ENCODE measurements around the gene LRFN3. TPM values are rescaled to one million over a fixed set of nuclear protein-coding genes. Genes with fewer than 3 reads are reported as not detected.
A peak's percentile ranks its signal among the peaks of the same experiment; 100 is the strongest.

The LRFN3 gene
- total and polyA plus RNA-seq, 4 donors, result 0.89 to 8.4 (median 2.1) TPM

GRCh38 chr19:35937345-35938281, 1.4 kb downstream of the LRFN3 start:
- TF ChIP-seq ATF3 (IDR thresholded peaks at IDR 0.05) (no peak), YY1 (IDR thresholded peaks at IDR 0.05) (no peak), HNF4A (conservative IDR thresholded peaks at IDR 0.05) (peak in 1 of 2 donors; percentile 14), MAX (IDR thresholded peaks at IDR 0.05) (no peak)
- Histone ChIP-seq H3K4me3 (ENCODE audit: low read depth in 1 of 3, low read length in 3 of 3) (peak overlapping the region in 2 of 3 donors; percentile 25 to 86), H3K36me3 (ENCODE audit: control insufficient read depth in 4 of 4, insufficient read depth in 3 of 4, low read depth in 1 of 4, low read length in 3 of 4) (peaks cover 0 to 5% (median 0%) of the 10 kb centered on the region in 4 donors), H3K9me3 (ENCODE audit: control insufficient read depth in 4 of 4, low read length in 3 of 4) (no peaks in the 10 kb centered on the region), H3K4me1 (ENCODE audit: control insufficient read depth in 4 of 4, insufficient read depth in 4 of 4, low read length in 3 of 4) (peaks cover 11 to 38% (median 27%) of the 10 kb centered on the region in 4 donors), H3K9ac (ENCODE audit: low read depth in 1 of 2, low read length in 2 of 2) (peak overlapping the region in 1 of 2 donors; percentile 74), H3K27ac (ENCODE audit: low read depth in 1 of 2, low read length in 2 of 2) (no peak overlapping the region), H3K27me3 (ENCODE audit: control insufficient read depth in 4 of 4, insufficient read depth in 4 of 4, low read length in 3 of 4) (no peaks in the 10 kb centered on the region)
- DNase-seq (ENCODE audit: low spot score), result no peak
- WGBS, result 41% methylated on average over 14 of the region's 14 CpGs

GRCh38 chr19:35938282-35939224, 2.4 kb downstream of the LRFN3 start:
- Histone ChIP-seq H3K4me1 (ENCODE audit: control insufficient read depth in 4 of 4, insufficient read depth in 4 of 4, low read length in 3 of 4) (peaks cover 11 to 39% (median 27%) of the 10 kb centered on the region in 4 donors), H3K9ac (ENCODE audit: low read depth in 1 of 2, low read length in 2 of 2) (no peak overlapping the region)

More at GRCh38 chr19:35938282-35939224, 2.4 kb downstream of the LRFN3 start:
- no peak for DNase-seq (ENCODE audit: low spot score)
- peaks cover 0 to 5% (median 0%) of the 10 kb centered on the region in 4 donors for H3K36me3 ChIP-seq (ENCODE audit: control insufficient read depth in 4 of 4, insufficient read depth in 3 of 4, low read depth in 1 of 4, low read length in 3 of 4)
- H3K4me3 ChIP-seq (ENCODE audit: low read depth in 1 of 3, low read length in 3 of 3), result no peak overlapping the region
- 86% methylated on average over 13 of the region's 13 CpGs for WGBS
- no peak overlapping the region for H3K27ac ChIP-seq (ENCODE audit: low read depth in 1 of 2, low read length in 2 of 2)
- no peaks in the 10 kb centered on the region for H3K27me3 ChIP-seq (ENCODE audit: control insufficient read depth in 4 of 4, insufficient read depth in 4 of 4, low read length in 3 of 4)
- TF ChIP-seq NR2F2 (IDR thresholded peaks at IDR 0.05), result no peak
- TF ChIP-seq ATF3 (IDR thresholded peaks at IDR 0.05), result no peak
- no peak for TF ChIP-seq JUND (IDR thresholded peaks at IDR 0.05)
- no peak for TF ChIP-seq SP1 (IDR thresholded peaks at IDR 0.05)
- no peak for TF ChIP-seq HNF4G (IDR thresholded peaks at IDR 0.05)
- no peak for TF ChIP-seq MAX (IDR thresholded peaks at IDR 0.05)
- no peak for TF ChIP-seq GABPA (IDR thresholded peaks at IDR 0.05 in 1 of 2, conservative IDR thresholded peaks at IDR 0.05 in 1 of 2)
- no peak for TF ChIP-seq CTCF (IDR thresholded peaks at IDR 0.05; ENCODE audit: low read depth, low read length, missing input control)
- no peak for TF ChIP-seq YY1 (IDR thresholded peaks at IDR 0.05)
- TF ChIP-seq FOXA2 (IDR thresholded peaks at IDR 0.05), result no peak
- TF ChIP-seq HNF4A (conservative IDR thresholded peaks at IDR 0.05), result no peak
- TF ChIP-seq EGR1 (IDR thresholded peaks at IDR 0.05; ENCODE audit: low read depth in 2 of 2), result no peak
- no peak for TF ChIP-seq ZBTB33 (IDR thresholded peaks at IDR 0.05)
- TF ChIP-seq RXRA (IDR thresholded peaks at IDR 0.05), result no peak
- TF ChIP-seq TAF1 (conservative IDR thresholded peaks at IDR 0.05), result no peak
- no peak for TF ChIP-seq FOXA1 (IDR thresholded peaks at IDR 0.05)
- no peak for TF ChIP-seq RAD21 (IDR thresholded peaks at IDR 0.05)
- TF ChIP-seq REST (IDR thresholded peaks at IDR 0.05), result no peak
- H3K9me3 ChIP-seq (ENCODE audit: control insufficient read depth in 4 of 4, low read length in 3 of 4), result no peaks in the 10 kb centered on the region

All from liver (tissue), 9 donors.